ENCODE results near the gene POU3F4. TPM values are rescaled to one million over a fixed set of nuclear protein-coding genes. Genes with fewer than 3 reads are reported as not detected.
A peak's percentile ranks its signal among the peaks of the same experiment; 100 is the strongest.

The POU3F4 gene
- total RNA-seq, result not detected

- TF ChIP-seq POLR2AphosphoS5 (IDR thresholded peaks at IDR 0.05), result no peak
- TF ChIP-seq POLR2A (IDR thresholded peaks at IDR 0.05), result no peak
- TF ChIP-seq, protein P1, sequence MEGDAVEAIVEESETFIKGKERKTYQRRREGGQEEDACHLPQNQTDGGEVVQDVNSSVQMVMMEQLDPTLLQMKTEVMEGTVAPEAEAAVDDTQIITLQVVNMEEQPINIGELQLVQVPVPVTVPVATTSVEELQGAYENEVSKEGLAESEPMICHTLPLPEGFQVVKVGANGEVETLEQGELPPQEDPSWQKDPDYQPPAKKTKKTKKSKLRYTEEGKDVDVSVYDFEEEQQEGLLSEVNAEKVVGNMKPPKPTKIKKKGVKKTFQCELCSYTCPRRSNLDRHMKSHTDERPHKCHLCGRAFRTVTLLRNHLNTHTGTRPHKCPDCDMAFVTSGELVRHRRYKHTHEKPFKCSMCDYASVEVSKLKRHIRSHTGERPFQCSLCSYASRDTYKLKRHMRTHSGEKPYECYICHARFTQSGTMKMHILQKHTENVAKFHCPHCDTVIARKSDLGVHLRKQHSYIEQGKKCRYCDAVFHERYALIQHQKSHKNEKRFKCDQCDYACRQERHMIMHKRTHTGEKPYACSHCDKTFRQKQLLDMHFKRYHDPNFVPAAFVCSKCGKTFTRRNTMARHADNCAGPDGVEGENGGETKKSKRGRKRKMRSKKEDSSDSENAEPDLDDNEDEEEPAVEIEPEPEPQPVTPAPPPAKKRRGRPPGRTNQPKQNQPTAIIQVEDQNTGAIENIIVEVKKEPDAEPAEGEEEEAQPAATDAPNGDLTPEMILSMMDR (IDR thresholded peaks at IDR 0.05), result no peak
- Histone ChIP-seq H3K4me1 (no peaks in the 10 kb centered on the region), H3K27ac (no peak within 1 kb of the TSS), H3K4me3 (peak within 1 kb of the TSS in 2 of 3 donors; percentile 3 to 45), H3K9me3 (no peaks in the 10 kb centered on the region), H3K36me3 (no peaks in the 10 kb centered on the region), H3K27me3 (peaks cover 8 to 93% of the 10 kb centered on the region in 2 donors)
- no peak for DNase-seq (ENCODE audit: low spot score in 2 of 2)
- intact Hi-C loops (cut with DNase I; ENCODE audit: low total_unique reads), result no loop called here
Measured at GRCh38 chrX:83508006-83508405, at the start of gene POU3F4. Gene POU3F4 (plus strand): TSS chrX:83508290. CDS start chrX:83508325, 35 bp downstream.

DNA sequence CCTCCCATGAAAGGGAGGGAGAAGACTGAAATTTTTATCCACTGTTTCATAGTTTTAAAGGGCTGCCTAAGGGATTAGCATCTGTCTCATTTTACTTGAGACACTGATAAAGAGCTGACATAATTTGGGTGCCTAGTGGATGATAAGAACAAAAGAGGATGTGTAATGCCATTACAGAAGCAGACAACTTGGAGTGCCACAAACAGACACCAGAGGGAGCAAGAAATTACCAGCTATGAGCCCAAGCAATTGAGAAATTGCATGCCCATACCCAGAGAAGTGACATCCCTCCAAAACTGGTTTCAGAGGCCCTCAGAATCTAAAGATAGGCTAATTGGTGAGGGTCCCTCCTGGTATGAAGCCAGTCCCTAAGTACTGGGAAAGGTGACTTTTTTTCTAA, 38.5 kb upstream of the POU3F4 start:
- Histone ChIP-seq H3K27ac (no peak overlapping the region), H3K27me3 (peaks cover 0 to 5% of the 10 kb centered on the region in 2 donors), H3K36me3 (no peaks in the 10 kb centered on the region), H3K4me3 (no peak overlapping the region), H3K9me3 (peaks cover 0 to 11% of the 10 kb centered on the region in 2 donors), H3K4me1 (no peaks in the 10 kb centered on the region)
- no peak for DNase-seq (ENCODE audit: low spot score in 2 of 2)
- TF ChIP-seq, protein P1 (IDR thresholded peaks at IDR 0.05), result no peak
- TF ChIP-seq POLR2AphosphoS5 (IDR thresholded peaks at IDR 0.05) (no peak), POLR2A (IDR thresholded peaks at IDR 0.05) (no peak)
- intact Hi-C loops (cut with DNase I; ENCODE audit: low total_unique reads), result no loop called here

DNA sequence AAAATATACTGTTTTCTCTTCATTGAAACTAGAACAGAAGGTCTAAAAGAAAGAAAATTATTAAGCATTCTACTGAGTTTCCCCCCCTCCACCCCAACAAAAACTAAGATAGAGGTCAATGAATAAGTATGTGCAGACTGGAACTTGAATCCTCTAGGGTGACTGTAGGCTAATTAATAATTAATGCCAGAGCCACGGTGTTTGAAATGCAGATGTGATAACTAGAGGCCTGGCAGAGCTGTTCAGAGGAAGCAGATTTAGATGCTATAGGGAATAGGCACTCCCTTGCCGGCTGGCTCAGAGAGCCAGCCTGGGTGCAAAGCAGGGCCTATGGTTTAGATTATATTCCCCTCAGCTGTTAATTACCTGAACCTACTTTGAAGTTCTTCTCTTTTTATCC, 12.2 kb upstream of the POU3F4 start:
- Histone ChIP-seq H3K4me3 (no peak overlapping the region), H3K4me1 (no peaks in the 10 kb centered on the region), H3K9me3 (no peaks in the 10 kb centered on the region), H3K27ac (no peak overlapping the region), H3K36me3 (no peaks in the 10 kb centered on the region), H3K27me3 (peaks cover 0 to 29% of the 10 kb centered on the region in 2 donors)
- no peak for TF ChIP-seq POLR2A (IDR thresholded peaks at IDR 0.05)
- TF ChIP-seq, protein P1 (IDR thresholded peaks at IDR 0.05), result no peak
- no peak for TF ChIP-seq POLR2AphosphoS5 (IDR thresholded peaks at IDR 0.05)
- intact Hi-C loops (cut with DNase I; ENCODE audit: low total_unique reads), result no loop called here
- no peak for DNase-seq (ENCODE audit: low spot score in 2 of 2)

GRCh38 chrX:83501003-83501402, 7.1 kb upstream of the POU3F4 start:
- Histone ChIP-seq H3K4me1 (no peaks in the 10 kb centered on the region), H3K4me3 (no peak overlapping the region), H3K36me3 (no peaks in the 10 kb centered on the region), H3K27ac (no peak overlapping the region), H3K27me3 (peaks cover 0 to 66% of the 10 kb centered on the region in 2 donors), H3K9me3 (no peaks in the 10 kb centered on the region)
- no peak for DNase-seq (ENCODE audit: low spot score in 2 of 2)
- no peak for TF ChIP-seq POLR2AphosphoS5 (IDR thresholded peaks at IDR 0.05)
- TF ChIP-seq POLR2A (IDR thresholded peaks at IDR 0.05), result no peak
- TF ChIP-seq, protein P1 (IDR thresholded peaks at IDR 0.05), result no peak
- intact Hi-C loops (cut with DNase I; ENCODE audit: low total_unique reads), result no loop called here

- Histone ChIP-seq H3K4me3 (no peak overlapping the region), H3K27me3 (peaks cover 0 to 72% of the 10 kb centered on the region in 2 donors), H3K27ac (no peak overlapping the region), H3K4me1 (no peaks in the 10 kb centered on the region), H3K9me3 (no peaks in the 10 kb centered on the region), H3K36me3 (no peaks in the 10 kb centered on the region)
- TF ChIP-seq POLR2A (IDR thresholded peaks at IDR 0.05) (no peak), POLR2AphosphoS5 (IDR thresholded peaks at IDR 0.05) (no peak)
- TF ChIP-seq, protein P1 (IDR thresholded peaks at IDR 0.05), result no peak
- intact Hi-C loops (cut with DNase I; ENCODE audit: low total_unique reads), result no loop called here
- DNase-seq (ENCODE audit: low spot score in 2 of 2), result no peak
Measured at GRCh38 chrX:83501530-83501929, 6.6 kb upstream of the POU3F4 start.

Measured in breast epithelium (tissue), 4 donors.